GM12878 (cell line): ENCODE results near the gene POU2AF1. TPM values are rescaled to one million over a fixed set of nuclear protein-coding genes. Genes with fewer than 3 reads are reported as not detected.

Source experiments
- ATF3 ChIP-seq: IDR thresholded peaks from 2 replicates; pipeline ENCODE4 v1.6.1; 2011; ENCODE audit warnings: low read depth, mild to moderate bottlenecking, low read length, moderate library complexity, borderline replicate concordance; ENCODE audit errors: extremely low read depth
- ATF7 ChIP-seq: fragments of 450-650 bp; IDR thresholded peaks from 2 replicates; pipeline ENCODE4 v1.6.1; 2016; ENCODE audit warnings: low read depth, mild to moderate bottlenecking
- BCL11A ChIP-seq: IDR thresholded peaks from 2 replicates; pipeline ENCODE4 v1.6.1; 2011; ENCODE audit warnings: low read depth, low read length
- BMI1 ChIP-seq: fragments of 450-650 bp; IDR thresholded peaks from 2 replicates; pipeline ENCODE4 v1.6.1; 2016; ENCODE audit warnings: mild to moderate bottlenecking, moderate library complexity, borderline replicate concordance
- CREB1 ChIP-seq: IDR thresholded peaks from 2 replicates; pipeline ENCODE4 v1.6.1; 2012; ENCODE audit warnings: low read depth, mild to moderate bottlenecking, inconsistent platforms
- DPF2 ChIP-seq: fragments of 450-650 bp; IDR thresholded peaks from 2 replicates; pipeline ENCODE4 v1.6.1; 2017; ENCODE audit warnings: mild to moderate bottlenecking
- E2F8 ChIP-seq: fragments of 450-650 bp; IDR thresholded peaks from 2 replicates; pipeline ENCODE4 v1.6.1; 2018; ENCODE audit warnings: mild to moderate bottlenecking, low read depth, moderate library complexity; ENCODE audit not compliant: partially characterized antibody
- EZH2 ChIP-seq: IDR thresholded peaks from 2 replicates; pipeline ENCODE4 v1.6.1; 2012; ENCODE audit warnings: low read depth, mild to moderate bottlenecking, control low read depth, inconsistent platforms, low read length, borderline replicate concordance; ENCODE audit not compliant: control insufficient read depth
- HDAC2 ChIP-seq: fragments of 200-600 bp; sonication (generic); IDR thresholded peaks from 2 replicates; pipeline ENCODE4 v1.6.1; 2017
- MEF2A ChIP-seq: IDR thresholded peaks from 2 replicates; pipeline ENCODE4 v1.6.1; 2011; ENCODE audit warnings: low read depth, mild to moderate bottlenecking, low read length, moderate library complexity; ENCODE audit not compliant: insufficient read depth
- MTA3 ChIP-seq: IDR thresholded peaks from 2 replicates; pipeline ENCODE4 v1.6.1; 2012; ENCODE audit warnings: low read length, inconsistent platforms, borderline replicate concordance
- NBN ChIP-seq: fragments of 450-650 bp; IDR thresholded peaks from 2 replicates; pipeline ENCODE4 v1.6.1; 2016
- NFYA ChIP-seq: IDR thresholded peaks from 2 replicates; pipeline ENCODE4 v1.6.1; 2011; ENCODE audit warnings: low read depth, mild to moderate bottlenecking, low read length, improper control_type of control experiment, borderline replicate concordance
- PKNOX1 ChIP-seq: fragments of 450-650 bp; IDR thresholded peaks from 2 replicates; pipeline ENCODE4 v1.6.1; 2016; ENCODE audit warnings: mild to moderate bottlenecking
- RELB ChIP-seq: fragments of 450-650 bp; IDR thresholded peaks from 2 replicates; pipeline ENCODE4 v1.6.1; 2017; ENCODE audit warnings: low read depth, mild to moderate bottlenecking, moderate library complexity
- SIN3A ChIP-seq: IDR thresholded peaks from 2 replicates; pipeline ENCODE4 v1.6.1; 2012; ENCODE audit warnings: low read depth, low read length, improper control_type of control experiment
- STAT3 ChIP-seq: IDR thresholded peaks from 2 replicates; pipeline ENCODE4 v1.6.1; 2011; ENCODE audit warnings: low read depth, low read length, improper control_type of control experiment
- YY1 ChIP-seq: IDR thresholded peaks from 2 replicates; pipeline ENCODE4 v1.6.1; 2011; ENCODE audit warnings: low read depth, mild to moderate bottlenecking, low read length
- ZZZ3 ChIP-seq: IDR thresholded peaks from 2 replicates; pipeline ENCODE4 v1.6.1; 2011; ENCODE audit warnings: low read depth; ENCODE audit not compliant: control insufficient read depth, insufficient read length
- polyA plus RNA-seq, 11 experiments: library from polyadenylated mRNA; depleted of rRNA in 4 of 11; unstranded in 6 of 11; stranded (reverse) in 5 of 11; fragments of >200 nt; fragmentation: Nextera tagmentation in 4 of 11; fragmentation: Illumina TruSeq in 1 of 11; extraction: Ambion mirVana in 4 of 11; extraction: Trizol in 1 of 11; gene quantifications; 1 replicate in 1 of 11; 2 replicates in 10 of 11; pipeline versions ENCODE4 v1.2.1 to v1.2.3, GENCODE V29; 2011 to 2016; ENCODE audit warnings: inconsistent platforms in 2 of 11, missing spikeins in 2 of 11, low read depth in 1 of 11
- total RNA-seq, 4 experiments: library from RNA; depleted of rRNA in 3 of 4; stranded (reverse); fragments of >200 nt in 3 of 4; fragmentation: Illumina TruSeq in 1 of 4; extraction: Trizol in 1 of 4; gene quantifications; 2 replicates each; pipeline versions ENCODE4 v1.2.1 to v1.2.3, GENCODE V29; 2013 to 2021
- TF ChIP-seq, protein P1 (sequence below): IDR thresholded peaks from 2 replicates; pipeline ENCODE4 v1.6.1; 2011; ENCODE audit warnings: borderline replicate concordance, low read depth, mild to moderate bottlenecking, moderate library complexity, mixed read lengths, low read length; ENCODE audit not compliant: insufficient read depth; ENCODE audit errors: extremely low read length
- TF ChIP-seq, protein P2 (sequence below): IDR thresholded peaks from 2 replicates; pipeline ENCODE4 v1.6.1; 2011; ENCODE audit warnings: mild to moderate bottlenecking, low read depth, low read length, moderate library complexity; ENCODE audit not compliant: insufficient replicate concordance

The POU2AF1 gene
- total and polyA plus RNA-seq, 10 of the 15 experiments (the other 5 are each of a cell fraction or from before 2014, with no cell fraction given), result 13.1 to 169 (median 75.5) TPM

- TF ChIP-seq SIN3A (no peak), ZZZ3 (no peak), CREB1 (no peak), STAT3 (no peak), ATF7 (no peak), HDAC2 (no peak), MTA3 (no peak), DPF2 (peak; percentile 44; the same call in 1 of the 2 replicates), MEF2A (no peak), ATF3 (no peak), NFYA (no peak), EZH2 (no peak), NBN (no peak), RELB (0 out of 2 replicates have a peak, but pooled peaks have one; percentile 29), YY1 (no peak), E2F8 (no peak), BMI1 (no peak), BCL11A (no peak), PKNOX1 (no peak)
- TF ChIP-seq, protein P1, sequence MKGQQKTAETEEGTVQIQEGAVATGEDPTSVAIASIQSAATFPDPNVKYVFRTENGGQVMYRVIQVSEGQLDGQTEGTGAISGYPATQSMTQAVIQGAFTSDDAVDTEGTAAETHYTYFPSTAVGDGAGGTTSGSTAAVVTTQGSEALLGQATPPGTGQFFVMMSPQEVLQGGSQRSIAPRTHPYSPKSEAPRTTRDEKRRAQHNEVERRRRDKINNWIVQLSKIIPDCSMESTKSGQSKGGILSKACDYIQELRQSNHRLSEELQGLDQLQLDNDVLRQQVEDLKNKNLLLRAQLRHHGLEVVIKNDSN, result no peak
- TF ChIP-seq, protein P2, sequence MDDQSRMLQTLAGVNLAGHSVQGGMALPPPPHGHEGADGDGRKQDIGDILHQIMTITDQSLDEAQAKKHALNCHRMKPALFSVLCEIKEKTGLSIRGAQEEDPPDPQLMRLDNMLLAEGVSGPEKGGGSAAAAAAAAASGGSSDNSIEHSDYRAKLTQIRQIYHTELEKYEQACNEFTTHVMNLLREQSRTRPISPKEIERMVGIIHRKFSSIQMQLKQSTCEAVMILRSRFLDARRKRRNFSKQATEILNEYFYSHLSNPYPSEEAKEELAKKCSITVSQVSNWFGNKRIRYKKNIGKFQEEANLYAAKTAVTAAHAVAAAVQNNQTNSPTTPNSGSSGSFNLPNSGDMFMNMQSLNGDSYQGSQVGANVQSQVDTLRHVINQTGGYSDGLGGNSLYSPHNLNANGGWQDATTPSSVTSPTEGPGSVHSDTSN, result no peak
Observed at GRCh38 chr11:111331711-111332479, 47.2 kb downstream of the POU2AF1 start (continued).
